CD1c-positive myeloid dendritic cell (primary cell): ENCODE data around the gene CCL11.

Source experiments
- DNase-seq: peaks from one replicate; pipeline ENCODE4 v3.0.0-alpha.2; 2016; ENCODE audit errors: extremely low spot score

The CCL11 gene

DNA sequence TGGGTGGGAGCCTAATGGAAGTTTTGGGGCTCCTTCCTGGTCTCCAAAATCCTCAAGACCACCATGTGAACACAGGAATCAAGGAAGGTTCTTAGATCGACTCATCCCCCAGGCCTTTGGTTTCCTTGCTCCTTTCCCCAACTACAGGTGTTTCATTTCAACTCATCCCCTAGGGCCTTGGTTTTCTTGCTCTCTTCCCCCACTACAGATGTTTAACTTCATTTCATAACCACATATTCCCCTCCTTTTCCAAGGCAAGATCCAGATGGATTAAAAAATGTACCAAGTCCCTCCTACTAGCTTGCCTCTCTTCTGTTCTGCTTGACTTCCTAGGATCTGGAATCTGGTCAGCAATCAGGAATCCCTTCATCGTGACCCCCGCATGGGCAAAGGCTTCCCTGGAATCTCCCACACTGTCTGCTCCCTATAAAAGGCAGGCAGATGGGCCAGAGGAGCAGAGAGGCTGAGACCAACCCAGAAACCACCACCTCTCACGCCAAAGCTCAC, at the start of gene CCL11:
TSS of gene CCL11 (plus strand) at position 457 of the 507 bp plus-strand sequence. CDS start 67 bp downstream, outside the sequence.
- DNase-seq, result no peak

- DNase-seq, result peak; percentile 57
These were observed 49.2 kb upstream of the CCL11 start for GRCh38 chr17:34236281-34236892.

DNA sequence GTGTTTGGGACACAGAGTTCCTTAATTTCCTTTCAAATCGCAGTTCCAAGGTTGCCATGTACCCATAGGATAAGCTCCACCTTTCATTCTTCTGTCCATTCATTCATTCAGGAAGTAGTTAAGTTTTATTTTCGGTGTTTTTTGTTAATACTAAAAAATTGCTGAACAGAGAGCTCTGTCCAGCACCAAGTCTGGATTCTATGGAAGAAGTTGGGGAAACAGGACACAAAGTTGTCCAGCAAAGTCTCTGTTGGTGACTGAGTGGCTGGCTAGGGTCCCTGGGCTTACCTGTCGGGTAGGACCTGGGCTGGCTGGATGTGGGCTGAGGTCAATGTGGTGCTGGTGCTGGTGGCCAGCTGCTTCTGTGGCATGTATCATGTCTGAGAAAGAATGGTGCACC, 48.1 kb upstream of the CCL11 start:
- no peak for DNase-seq

GRCh38 chr17:34241062-34241461, 44.5 kb upstream of the CCL11 start:
- DNase-seq, result no peak

DNA sequence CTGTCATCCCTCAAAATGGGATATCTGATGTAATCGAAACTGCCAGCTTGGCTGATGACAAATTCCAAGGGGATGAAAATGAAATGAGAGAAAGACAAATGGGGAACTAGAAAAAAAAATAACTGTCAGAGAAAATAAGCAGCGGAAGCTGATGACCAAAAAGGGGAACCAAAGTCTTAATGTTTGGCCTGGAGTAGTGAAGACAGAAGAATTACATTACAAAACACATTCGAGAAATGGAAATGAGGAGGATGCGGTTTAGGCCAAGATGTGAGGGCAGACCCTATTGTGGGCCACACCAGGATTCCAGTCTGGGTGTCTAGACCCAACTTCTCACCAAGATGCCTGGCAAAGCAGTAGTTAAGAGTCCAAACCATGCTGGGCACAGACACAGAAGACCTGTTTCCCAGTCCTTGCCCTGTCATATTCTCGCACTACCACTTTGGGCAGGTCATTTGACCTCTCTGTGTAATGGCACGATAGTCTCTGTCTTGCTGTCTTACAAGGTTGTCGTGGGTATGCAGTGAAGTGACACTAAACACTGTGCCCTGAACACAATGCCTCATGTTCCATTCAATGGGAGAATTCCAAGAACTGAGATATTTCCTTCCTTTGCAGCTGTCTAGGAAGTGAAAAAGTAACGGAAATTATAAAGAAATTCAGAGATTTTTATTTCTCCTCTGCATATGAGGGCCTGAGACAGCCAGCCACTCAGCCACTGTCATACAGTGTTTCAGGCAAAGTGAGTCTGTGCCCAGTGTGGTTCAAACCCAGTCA, 42.8 kb upstream of the CCL11 start:
- DNase-seq, result peak; percentile 89

- peak; percentile 70 for DNase-seq
These were observed 41.9 kb upstream of the CCL11 start for GRCh38 chr17:34243364-34244320.

- DNase-seq, result no peak
These were observed 40.1 kb upstream of the CCL11 start for GRCh38 chr17:34245351-34245905.

DNA sequence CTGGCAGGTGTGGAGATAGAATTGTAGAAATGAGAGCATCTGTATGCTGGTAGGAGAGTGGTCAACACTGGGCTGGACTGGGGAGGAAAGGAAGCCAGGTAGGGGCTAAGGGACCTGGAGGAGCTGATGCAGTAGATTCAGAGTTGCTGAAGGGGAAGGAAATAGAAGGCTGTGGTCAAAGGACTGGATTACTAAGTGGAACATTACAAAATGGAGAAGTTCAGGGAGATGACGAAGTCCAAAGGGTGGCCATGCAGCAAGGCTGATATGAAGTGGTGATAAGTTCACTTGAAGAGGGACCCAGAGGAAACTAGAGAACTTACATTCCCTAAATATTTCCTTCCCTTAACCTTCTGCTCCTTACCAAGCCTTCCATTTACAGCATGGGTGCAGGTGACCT, 39.1 kb upstream of the CCL11 start:
- peak; percentile 90 for DNase-seq

DNA sequence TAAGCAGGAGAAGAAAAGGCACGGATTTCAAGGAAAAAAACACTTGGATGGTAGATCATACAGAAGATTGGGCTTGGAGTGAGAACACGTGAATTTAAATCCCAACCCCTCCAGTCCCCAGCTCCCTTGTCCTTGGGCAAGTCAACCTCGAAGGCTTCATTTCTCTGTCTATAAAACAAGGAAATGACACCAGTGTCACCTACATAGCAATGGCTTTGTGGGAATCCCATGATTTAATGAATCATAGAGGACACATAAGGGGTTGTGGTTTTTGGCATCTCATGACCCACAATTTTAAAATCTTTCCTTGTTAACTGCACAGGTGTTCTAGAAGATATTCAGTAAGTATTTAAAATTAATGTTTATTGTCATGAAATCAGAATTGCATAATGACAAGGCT, 38.7 kb upstream of the CCL11 start:
- DNase-seq, result peak; percentile 87

- DNase-seq, result peak; percentile 85
These were observed 37.0 kb upstream of the CCL11 start for GRCh38 chr17:34248511-34249024.

GRCh38 chr17:34249061-34249460, 36.5 kb upstream of the CCL11 start:
- no peak for DNase-seq

- DNase-seq, result peak; percentile 60
These were observed 36.1 kb upstream of the CCL11 start for GRCh38 chr17:34249478-34249877.

- no peak for DNase-seq
These were observed 34.4 kb upstream of the CCL11 start for GRCh38 chr17:34251186-34251585.

DNA sequence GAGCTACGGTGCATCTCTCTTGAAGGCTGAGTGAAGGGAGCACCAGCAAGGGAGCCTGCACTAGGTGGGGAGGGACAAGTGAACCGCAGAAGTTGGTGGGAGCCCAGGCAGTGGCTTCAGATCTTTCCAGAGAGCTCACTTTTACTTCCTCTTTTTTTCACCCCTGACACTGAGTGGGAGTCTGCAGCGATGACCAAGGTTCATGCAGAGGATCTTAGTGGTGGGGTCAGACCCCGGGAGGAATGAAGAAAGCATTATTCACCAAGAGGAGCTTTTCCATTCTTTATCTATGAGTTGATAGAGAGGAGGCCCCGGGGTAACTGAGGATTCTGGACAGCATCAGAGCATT, 33.5 kb upstream of the CCL11 start:
- peak; percentile 92 for DNase-seq

DNA sequence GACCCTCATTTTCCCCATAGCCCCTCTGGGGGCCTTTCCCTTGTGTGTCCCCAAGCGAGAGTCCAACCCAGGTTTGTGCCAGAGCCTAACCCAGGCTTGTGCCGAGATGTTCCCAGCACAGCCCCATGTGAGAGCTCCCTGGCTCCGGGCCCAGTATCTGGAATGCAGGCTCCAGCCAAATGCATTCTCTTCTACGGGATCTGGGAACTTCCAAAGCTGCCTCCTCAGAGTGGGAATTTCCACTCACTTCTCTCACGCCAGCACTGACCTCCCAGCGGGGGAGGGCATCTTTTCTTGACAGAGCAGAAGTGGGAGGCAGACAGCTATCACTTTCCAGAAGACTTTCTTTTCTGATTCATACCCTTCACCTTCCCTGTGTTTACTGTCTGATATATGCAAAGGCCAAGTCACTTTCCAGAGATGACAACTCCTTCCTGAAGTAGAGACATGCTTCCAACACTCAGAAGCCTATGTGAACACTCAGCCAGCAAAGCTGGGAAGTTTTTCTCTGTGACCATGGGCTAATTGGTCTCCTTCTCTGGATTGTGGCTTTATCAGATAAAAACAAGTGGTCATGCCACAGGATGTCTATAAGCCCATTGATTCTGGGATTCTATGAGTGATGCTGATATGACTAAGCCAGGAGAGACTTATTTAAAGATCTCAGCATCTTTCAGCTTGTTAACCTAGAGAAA, 33.0 kb upstream of the CCL11 start:
- peak; percentile 88 for DNase-seq

- no peak for DNase-seq
These were observed 32.4 kb upstream of the CCL11 start for GRCh38 chr17:34253139-34253525.

DNA sequence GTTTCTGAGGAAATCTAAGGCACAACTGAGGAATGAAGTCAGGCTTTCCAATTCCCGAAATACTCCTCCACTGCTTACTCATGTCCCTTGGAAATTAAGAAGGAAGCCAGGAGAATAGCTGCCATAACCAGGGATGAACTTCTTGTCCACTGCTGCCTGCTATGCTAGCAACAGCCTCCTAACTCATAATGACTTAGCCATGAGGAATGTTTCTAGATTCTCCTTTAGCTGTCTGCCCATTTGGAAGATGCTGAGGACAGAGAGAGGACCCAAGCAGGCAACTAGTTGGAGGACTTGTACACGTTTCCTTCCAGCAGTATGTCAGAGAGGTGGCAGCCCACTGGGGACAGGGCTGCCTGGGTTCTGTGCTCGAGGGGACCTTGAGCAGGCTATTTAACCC, 31.4 kb upstream of the CCL11 start:
- no peak for DNase-seq

DNA sequence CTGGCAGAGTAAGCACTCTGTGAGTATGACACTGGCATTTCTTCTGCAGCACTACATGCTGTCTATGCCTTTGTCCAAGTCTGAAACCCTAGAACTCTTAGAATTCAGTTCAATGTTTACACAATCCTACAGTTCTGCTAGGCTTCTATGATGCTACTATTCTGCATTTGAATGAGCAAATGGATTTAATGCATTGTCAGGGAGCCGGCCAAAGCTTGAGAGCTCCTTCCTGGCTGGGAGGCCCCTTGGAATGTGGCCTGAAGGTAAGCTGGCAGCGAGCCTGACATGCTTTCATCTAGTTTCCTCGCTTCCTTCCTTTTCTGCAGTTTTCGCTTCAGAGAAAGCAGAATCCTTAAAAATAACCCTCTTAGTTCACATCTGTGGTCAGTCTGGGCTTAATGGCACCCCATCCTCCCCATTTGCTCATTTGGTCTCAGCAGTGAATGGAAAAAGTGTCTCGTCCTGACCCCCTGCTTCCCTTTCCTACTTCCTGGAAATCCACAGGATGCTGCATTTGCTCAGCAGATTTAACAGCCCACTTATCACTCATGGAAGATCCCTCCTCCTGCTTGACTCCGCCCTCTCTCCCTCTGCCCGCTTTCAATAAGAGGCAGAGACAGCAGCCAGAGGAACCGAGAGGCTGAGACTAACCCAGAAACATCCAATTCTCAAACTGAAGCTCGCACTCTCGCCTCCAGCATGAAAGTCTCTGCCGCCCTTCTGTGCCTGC, 30.7 kb upstream of the CCL11 start, which contains the start of gene CCL2:
TSS of gene CCL2 (plus strand) at position 635 of the 730 bp plus-strand sequence. CDS start at position 700, 65 bp downstream.
- DNase-seq, result peak; percentile 73

DNA sequence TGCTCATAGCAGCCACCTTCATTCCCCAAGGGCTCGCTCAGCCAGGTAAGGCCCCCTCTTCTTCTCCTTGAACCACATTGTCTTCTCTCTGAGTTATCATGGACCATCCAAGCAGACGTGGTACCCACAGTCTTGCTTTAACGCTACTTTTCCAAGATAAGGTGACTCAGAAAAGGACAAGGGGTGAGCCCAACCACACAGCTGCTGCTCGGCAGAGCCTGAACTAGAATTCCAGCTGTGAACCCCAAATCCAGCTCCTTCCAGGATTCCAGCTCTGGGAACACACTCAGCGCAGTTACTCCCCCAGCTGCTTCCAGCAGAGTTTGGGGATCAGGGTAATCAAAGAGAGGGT, 30.2 kb upstream of the CCL11 start:
- no peak for DNase-seq

GRCh38 chr17:34255841-34256240, 29.7 kb upstream of the CCL11 start:
- DNase-seq, result no peak
